HG02798 (cell line): Measurements from ENCODE around the gene ACADS.
A peak's percentile ranks its signal among the peaks of the same experiment; 100 is the strongest.

Experiments used
- ATAC-seq: cut with Tn5 transposase; IDR thresholded peaks from one replicate; pipeline ENCODE4 v1.9.1; 2021; ENCODE audit warnings: mild to moderate bottlenecking; ENCODE audit not compliant: unreplicated experiment, poor library complexity

Gene ACADS, protein sequence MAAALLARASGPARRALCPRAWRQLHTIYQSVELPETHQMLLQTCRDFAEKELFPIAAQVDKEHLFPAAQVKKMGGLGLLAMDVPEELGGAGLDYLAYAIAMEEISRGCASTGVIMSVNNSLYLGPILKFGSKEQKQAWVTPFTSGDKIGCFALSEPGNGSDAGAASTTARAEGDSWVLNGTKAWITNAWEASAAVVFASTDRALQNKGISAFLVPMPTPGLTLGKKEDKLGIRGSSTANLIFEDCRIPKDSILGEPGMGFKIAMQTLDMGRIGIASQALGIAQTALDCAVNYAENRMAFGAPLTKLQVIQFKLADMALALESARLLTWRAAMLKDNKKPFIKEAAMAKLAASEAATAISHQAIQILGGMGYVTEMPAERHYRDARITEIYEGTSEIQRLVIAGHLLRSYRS

DNA sequence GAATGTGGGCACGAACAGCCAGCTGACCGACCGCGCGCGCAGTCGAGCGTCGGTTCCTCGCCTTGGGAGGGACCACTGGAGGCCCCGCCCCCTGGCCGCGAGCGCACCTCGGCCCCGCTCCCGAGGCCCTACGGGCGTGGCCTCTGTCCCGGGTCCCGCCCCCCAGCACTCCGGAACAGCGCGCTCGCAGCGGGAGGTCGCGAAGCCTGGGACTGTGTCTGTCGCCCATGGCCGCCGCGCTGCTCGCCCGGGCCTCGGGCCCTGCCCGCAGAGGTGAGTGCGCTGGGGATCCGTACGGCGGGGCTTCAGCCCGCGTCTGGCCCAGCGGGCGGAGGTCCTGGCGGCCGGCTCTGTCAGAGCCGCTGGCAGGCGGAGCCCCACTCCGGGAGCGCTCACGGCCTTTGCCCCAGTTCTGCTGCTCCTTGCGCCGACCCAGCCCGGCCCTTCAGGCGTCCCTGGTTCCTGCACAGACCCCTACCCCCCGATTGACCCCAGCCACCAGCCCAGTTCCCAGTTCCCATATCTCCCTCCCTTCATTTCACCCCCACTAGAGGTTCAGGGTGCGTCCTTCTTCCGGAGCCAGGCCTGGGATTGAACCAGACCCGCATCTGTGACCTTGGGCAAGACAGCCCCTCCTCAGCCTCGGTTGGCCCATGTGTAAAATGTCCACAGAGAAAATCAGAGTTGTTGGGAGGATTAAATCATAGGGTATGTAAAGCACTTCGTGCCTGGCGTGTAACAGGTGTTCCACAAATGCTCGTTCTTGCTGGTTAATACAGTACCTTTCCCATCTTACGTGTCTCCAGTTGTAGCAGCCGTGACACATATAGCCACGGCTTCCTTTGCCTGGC lies at the start of gene ACADS:
TSS of gene ACADS (plus strand) at position 168 of the 851 bp plus-strand sequence. CDS start at position 228, 60 bp downstream.
- peak; percentile 97 for ATAC-seq

DNA sequence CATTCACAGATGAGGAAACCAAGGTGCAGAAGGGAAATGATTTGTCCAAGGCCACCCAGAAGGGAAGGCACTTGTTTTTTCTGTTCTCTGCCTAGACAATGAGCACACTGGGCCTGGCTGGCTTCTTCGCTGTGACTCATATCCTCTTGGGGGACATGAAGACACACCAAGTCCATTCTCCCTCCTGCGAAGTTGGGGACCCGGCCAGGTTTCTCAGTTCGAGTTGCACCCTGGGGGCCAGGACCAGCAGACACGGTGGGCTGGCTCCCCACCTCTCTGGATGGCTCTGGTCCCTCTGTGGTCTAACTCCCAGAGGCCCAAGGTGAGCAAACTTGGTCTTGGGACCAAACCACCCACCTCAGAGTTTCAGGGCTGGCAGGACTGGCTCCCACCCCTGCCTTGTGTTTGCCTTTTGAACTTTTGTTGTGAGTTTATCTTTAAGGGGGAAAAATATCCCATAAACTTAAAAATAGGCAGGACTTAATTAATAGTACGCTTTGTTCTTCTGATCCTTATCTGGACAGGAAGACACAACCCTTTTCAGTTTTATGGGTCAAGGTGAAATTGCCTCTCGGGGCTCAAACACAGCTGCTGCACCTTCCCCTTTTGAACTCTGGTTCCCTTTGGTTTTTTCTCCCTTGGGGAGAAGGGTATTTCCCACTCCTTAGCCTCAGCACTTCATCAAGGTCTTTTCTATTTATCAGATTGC lies 47.7 kb upstream of the ACADS start:
- peak; percentile 57 for ATAC-seq

DNA sequence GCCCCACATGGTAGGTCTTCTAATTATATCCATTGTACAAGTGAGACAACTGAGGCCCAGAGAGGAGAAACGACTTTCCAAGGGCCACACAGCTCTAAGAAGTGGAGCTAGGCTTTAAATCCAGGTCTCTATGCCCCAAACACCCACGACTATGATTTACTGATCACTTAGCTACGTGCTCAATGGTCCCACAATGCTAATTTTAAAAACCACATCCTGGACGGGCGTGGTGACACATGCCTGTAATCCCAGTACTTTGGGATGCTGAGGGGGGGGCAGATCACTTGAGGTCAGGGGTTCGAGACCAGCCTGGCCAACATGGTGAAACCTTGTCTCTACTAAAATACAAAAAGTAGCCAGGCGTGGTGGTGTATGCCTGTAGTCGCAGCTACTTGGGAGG lies 47.1 kb upstream of the ACADS start:
- peak; percentile 12 for ATAC-seq

DNA sequence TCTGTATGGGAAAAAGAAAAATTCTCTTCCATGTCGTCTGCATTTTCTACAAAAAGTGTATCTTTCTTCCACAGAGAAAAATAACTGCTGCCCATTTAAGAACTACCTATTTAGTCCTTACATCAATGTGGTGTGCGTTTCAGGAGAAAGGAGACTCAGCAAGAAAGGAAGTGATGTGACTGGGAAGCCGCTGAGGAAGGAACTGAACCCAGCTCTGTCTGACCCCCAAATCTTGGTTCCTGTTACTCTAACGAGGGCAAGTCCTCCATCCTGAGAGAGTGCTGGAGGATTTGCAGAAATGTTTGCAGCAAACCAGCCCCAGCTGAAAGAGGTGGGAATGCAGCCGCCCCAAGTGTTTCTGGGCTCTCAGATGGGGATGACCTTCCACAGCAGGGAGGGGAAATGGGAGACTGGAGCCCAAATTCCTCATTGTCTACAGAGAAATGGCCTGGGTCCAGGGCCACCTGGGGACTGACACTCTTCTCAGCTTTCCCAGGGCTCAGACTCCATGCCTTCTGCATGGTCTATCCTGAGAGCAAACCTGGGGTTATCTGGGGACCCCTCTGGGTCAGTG lies 45.4 kb upstream of the ACADS start:
- ATAC-seq, result no peak

DNA sequence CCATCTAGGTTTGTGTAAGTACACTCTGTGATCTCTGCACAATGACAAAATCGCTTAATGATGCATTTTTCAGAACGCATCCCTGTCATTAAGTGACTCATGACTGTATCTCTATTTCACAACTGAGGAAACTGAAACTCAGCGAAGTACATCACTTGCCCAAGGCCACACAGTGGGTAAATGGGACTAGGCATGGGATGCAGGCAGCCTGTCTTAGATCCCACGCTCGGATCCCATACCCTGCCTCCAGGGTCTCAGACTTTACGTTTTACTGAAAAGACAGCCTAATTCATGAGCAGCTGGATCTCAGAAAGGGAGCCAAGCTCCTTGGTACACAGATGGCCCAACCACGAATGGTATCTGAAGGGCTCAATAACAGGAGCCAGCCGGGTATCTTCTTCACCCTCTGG lies 41.1 kb upstream of the ACADS start:
- ATAC-seq, result no peak

DNA sequence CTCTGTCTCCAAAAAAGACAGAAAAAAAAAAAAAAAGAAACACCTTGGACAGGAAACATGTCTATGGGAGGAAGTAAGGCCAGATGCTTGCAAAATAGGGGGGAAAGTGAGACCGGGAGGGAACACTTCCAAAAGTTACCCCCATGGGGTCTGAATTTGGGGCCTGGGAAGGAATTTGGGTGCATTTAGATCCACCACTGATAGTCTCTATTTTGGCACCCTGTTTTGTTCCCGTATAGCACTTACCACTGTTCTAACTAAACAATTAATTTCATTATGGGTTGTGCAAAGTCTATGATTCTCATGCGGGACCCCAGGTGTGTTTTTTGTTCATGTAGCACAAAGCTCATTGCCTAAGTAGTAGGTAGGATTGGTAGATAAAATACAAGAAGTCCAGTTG lies 40.1 kb upstream of the ACADS start:
- no peak for ATAC-seq

DNA sequence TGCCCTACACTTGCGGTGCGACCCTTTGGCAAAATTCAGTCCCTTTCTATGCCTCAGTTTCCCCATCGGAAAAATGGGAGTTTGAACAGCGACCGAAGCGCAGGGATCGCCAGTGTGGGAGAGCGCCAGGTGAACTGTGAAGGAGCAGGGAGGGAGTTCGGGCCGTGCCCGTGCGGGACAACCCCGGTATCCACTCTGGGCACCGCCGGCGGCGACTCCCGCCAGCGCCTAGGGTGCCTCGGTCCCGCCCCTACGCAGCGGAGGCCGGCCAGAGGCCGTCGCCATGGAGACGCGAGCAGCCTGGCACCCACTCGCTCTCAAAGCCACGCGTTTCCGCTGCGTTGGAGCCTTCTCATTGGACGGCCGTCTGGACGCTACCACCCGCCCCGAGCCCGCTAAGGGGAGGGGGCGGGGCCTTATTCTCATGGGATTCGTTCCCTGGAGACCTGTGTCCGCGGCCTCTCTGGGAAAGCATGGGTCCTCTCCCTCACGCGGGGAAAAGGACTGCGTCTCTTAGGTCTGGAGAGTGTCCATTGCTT lies 39.4 kb upstream of the ACADS start:
- ATAC-seq, result peak; percentile 80

DNA sequence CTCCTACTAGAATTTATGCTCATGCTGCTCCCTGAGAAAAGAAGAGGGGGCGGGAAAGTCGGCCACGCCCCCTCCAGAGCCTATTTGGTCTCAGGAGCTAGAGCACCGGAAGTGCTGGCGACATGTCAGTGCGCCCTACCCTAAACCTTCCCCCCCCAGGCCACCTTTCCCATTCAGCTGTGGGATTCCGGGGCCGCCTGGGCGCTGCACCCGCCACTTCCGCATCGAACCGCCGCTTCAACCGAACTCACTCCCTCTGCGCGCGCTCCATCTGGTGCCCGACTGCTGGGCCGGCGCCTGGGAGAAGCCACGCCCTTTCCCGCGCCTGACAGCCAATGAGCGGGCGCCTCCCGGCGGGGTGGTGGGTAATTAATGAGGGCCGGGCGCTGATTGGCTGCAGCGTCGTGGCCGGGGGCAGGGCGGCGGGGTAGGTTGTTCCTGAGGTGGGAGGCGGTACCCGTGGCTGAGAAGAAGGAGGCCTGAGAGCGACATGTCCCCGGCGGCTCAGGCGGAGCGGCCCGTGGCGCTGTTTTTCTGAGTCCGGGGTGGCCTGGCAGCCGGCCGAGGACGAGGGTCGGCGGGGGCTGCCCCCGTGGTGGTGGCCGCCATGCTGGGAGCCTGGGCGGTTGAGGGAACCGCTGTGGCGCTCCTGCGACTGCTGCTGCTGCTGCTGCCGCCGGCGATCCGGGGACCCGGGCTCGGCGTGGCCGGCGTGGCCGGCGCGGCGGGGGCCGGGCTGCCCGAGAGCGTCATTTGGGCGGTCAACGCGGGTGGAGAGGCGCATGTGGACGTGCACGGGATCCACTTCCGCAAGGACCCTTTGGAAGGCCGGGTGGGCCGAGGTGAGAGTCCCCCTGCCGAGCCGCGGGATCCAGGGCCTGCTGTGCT lies 38.7 kb upstream of the ACADS start, which contains the start of gene MLEC:
TSS of gene MLEC (plus strand) at position 460 of the 888 bp plus-strand sequence. CDS start at position 608, 148 bp downstream.
- ATAC-seq, result peak; percentile 81

DNA sequence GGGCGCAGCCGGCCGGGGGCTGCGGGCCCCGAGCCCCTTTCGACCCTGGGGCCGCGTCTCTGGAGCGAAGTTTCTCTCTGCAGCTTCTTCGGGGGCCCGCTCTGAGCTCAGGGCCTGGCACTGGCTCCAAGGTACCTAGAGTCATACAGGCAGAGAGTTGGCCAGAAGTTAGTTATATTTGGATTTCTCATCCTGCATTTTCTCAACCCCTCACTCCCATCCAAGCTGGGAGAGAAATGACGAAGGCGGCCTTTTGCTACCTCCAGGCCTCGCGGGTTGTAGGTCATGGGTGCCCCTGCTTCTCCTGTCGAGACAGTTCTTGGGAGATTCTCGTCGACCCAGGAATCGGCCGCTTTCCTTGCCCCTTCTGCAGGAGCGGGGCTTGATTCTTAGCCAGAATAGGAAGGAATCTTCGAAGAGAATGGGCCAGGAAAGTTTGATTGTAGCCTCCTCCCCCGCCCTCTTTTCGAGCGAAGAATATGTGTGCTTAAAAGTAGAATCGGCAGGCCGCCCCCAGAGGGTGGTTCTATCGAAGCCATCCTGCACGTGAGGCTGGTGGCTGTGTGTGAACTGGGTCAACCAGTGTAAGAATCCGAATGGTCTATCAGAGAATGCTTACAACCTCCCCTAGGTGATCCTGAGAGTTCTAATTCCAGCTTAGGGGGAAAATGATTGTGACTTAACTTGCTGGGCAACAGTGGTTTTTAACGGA lies 37.9 kb upstream of the ACADS start:
- no peak for ATAC-seq

DNA sequence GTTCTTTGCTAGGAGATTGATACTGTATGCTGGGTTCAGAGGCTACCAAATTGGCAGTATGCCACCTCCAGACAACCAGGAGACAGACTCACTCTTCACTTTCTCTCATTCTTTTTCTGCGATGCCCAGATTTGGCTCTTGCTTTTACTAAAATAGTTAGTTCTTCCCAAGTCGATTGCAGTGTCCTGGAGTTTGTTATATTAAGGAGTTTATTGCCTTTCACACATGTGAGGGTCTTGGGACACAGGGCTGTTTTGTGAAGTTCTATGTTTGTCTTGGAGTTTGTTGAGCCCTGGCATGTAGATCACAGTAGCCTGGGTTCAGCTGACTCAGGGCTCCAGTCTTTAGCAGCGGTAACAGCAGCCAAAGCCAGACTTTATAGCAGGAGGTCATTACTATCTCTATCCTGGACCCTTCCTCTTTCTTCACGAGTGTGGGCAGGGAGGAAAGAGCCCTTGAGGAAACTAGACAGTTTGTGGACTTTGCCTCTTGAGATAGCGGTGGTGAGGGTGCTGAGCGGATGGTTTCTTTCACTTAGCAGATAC lies 37.0 kb upstream of the ACADS start:
- no peak for ATAC-seq

DNA sequence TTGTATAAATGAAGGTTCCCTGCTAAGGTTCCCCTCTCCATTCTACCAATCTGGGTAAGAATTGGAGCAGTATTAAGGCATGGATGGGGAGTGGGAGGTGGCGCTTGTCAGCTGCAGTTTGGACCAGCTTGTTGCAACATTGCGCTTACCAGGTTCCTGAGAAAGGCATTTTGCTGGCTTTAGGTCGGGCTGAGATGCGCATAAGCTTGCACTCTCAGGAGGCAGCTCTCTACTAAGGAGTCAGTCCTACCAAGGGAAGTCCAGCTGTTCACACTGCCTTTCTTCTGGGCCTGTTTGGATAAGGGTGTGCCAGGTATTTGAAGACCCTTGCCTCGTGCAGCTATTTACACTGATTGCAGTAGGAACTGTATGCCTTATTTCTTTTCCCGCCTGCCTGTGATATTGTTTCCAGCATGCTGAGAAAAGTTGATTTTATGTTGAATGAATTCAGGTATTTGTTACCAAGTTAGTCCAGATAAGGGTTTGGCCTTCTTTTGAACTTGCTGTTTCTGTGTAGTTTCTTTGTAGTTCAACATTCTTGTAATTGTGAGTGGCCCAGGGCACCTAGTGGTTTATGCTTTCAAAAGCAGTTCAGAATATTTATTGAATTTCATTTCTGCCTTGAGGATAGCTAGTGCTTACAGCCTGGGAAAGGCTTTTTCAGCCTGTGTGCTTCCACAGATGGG lies 36.1 kb upstream of the ACADS start:
- ATAC-seq, result no peak

DNA sequence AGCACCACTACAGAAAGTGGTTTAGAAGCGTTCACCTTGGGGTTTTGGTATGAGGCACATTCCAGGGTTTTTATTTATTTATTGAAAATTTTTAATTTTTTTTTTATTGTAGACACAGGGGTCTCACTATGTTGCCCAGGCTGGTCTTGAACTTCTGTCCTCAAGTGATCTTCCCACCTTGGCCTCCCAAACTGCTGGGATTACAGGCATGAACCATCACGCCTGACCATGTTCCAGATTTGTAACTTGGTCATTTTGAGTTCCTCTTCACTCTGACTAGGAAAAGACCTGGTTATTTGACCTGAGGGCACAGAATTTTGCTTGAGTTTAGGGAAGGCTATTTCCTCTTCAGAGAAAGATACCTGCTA lies 35.6 kb upstream of the ACADS start:
- no peak for ATAC-seq

DNA sequence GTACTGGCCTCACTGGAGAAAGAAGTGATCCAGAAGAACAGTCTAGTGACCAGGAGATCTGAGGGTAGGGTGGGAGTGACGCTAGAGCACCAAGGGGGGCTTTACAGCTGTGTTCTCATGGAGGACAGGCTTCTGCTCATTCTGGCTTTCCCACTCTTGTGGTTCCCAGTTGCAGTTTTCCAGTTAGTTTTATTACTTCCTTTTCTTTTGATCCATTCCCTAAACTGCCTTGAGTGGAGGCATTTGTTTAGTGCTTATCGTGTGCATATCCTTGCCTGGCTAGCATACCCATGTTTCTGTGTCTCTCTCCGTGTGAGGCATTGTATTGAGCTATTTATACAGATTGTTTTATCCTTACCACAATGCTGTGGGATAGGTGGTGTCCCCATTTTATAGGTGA lies 34.6 kb upstream of the ACADS start:
- no peak for ATAC-seq

DNA sequence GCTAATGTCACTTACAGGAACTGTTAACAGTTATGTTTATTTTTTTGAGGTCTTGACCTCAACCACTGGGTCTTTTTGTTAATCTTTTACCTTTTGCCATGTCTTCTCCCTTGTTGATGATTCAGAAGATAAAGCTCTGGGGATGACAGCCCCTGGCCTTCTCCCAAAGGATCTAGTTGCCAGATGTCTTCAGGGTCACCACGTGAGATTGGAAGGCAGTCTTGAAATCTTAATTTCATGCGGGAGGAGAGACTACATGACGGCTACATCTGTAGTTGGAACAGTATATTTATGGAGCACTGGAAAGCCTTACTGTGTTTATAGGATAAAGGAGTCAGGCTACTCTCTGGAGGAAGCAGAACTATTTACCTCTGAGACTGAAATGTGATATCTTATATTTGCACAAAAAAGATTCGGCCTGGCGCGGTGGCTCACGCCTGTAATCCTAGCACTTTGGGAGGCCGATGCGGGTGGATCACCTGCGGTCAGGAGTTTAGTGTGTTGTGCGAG lies 33.0 kb upstream of the ACADS start:
- no peak for ATAC-seq

DNA sequence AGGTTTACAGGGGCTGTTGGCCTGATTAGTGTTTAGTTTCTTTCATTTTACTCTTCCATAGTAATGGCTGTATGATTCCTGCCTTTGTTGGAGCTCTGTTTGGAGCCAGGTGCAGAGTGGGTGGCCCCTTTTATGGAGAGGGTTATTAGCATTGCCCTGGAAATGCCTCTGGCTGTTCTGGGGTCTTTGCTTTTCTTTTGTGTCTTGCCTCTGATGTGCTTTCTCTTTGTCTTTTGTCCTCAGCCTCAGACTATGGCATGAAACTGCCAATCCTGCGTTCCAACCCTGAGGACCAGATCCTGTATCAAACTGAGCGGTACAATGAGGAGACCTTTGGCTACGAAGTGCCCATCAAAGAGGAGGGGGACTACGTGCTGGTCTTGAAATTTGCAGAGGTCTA lies 31.8 kb upstream of the ACADS start:
- no peak for ATAC-seq

DNA sequence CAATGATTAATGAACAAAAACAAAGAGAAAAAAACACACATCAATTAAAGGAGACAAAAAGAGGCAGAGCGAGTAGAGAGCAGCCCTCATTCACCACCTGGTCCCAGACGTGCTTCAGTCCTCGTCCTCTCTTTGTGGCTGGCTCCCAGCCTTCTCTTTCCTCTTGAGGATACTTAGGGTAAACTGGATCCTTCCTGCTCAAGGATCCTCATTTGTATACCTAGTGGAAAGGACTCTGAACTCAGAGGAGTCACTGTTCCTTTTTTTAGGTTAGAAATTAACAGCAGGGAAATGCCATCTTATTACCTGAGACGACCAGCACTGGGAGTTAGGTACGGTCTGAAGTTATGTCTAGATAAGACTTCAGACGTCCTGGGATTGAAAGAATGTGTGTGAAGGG lies 29.0 kb upstream of the ACADS start:
- ATAC-seq, result no peak

DNA sequence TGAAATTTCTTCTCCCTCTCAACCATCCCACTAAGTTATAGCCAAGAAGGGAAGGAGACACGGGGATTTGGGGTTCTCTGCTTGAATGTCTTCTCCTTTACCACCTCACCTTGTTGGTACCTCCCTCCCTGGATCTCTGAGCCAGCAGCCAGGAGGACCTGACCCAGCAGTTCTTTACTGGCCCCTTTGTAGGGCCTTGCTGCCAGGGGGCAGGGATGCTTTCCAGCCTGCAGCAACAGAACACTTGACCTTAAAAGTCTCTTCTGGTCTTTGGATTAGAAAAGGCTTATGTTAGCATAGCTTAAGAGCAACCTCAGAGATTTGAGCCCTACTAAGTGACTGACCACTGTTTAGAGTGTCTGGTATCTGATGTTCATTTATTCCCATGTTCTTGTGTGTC lies 28.3 kb upstream of the ACADS start:
- ATAC-seq, result no peak

DNA sequence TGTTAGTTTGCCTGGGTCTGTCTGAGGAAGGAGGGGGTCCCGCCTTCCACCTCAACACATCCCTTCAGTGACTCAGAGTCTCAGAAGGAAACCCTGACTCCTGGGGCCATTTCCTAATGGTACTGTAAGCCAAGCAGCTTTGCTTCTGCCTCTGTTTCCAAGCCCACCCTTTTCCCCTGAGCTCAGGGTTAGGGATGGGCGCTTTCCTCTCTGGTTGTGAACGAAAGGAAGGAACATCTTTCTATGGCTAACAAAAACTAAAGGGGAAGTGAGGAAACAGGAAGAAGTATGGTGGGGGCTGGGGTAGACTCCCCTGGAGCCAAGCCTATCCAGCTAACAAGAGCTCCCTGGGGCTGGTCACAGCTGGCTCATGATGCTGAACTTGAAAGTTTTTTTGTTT lies 27.0 kb upstream of the ACADS start:
- ATAC-seq, result no peak
